Hepatocyte (in vitro differentiated cells): ENCODE measurements around the gene RASEF.

Experiments used
- CTCF ChIP-seq: fragments of 200-600 bp; sonication (generic); IDR thresholded peaks from 2 replicates; pipeline ENCODE4 v1.5.1; 2016; ENCODE audit warnings: antibody characterized with exemption, mild to moderate bottlenecking; ENCODE audit not compliant: poor library complexity
- EZH2 ChIP-seq: fragments of 200-600 bp; sonication (generic); IDR thresholded peaks from 2 replicates; pipeline ENCODE4 v1.6.1; 2016; ENCODE audit warnings: antibody characterized with exemption, mild to moderate bottlenecking, borderline replicate concordance

GRCh38 chr9:83005361-83005760, 57.6 kb downstream of the RASEF start:
- TF ChIP-seq CTCF (no peak), EZH2 (no peak)
